COLO668 (cell line): ENCODE measurements around the gene IL1RAPL1.
"Not testable (repeated sequence)": the region's sequence is repeated elsewhere in the genome, so short reads cannot be mapped to it uniquely, and the experiment has no call there.

Experiments
- DNase-seq: peaks from one replicate; lab custom pipeline; 2025; ENCODE audit not compliant: unreplicated experiment; lab: John Stamatoyannopoulos, UW

IL1RAPL1 gene

DNA sequence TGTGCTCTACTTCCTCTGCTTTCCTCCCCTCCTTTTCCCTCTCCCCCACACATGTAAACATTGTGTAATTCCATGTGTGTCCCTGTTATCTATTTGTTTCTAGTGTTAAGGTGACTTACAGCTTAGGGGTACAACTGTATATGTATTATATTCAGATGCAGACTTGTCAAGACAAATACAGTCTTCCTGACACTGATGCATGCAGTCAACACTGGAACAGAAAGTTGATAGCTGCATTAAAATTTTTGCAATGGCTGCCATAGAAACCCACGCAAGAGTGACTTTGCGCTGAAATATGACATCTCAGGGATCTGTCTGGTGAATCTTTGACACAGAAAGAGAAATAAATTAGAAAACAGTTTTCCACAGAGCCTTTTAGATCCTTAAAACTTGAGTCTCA, 656.7 kb downstream of the IL1RAPL1 start:
- DNase-seq = no peak

DNA sequence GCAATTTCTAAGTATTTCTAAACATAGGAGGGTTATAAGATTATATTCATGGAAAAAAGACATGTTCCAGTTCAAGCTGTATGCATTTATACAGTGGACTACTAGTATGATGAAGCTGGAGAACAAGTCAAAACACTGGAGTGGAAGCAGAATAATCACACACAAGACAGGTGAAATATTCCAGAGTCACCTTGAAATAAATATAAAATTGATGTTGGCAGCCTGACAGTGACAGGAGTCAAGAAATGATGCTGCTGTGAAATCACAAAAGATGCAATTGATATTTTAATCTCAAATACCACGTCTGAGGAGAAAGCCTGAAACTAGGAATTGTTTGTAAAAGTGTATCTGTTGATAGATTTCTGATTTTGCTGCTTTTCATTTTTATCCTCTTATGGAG, 667.3 kb downstream of the IL1RAPL1 start:
- DNase-seq = no peak

DNA sequence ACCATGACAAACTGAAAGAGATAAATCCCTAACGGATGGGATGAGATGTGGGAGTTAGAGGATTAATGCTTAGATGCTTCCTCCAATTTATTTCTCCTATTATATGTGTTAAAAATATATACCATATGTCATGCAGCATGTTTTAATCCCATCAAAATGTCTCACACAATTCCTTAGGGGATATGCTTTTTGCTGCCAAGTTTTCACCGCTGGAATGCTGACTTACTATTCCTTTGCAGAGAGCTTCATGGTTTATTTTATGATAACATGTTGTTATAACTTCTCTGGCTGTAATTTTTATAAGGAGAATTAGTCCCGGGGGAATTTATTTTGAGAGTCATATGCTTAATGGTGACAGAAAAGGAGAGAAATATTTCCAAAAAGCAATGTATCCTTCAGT, 670.3 kb downstream of the IL1RAPL1 start:
- DNase-seq = no peak

DNA sequence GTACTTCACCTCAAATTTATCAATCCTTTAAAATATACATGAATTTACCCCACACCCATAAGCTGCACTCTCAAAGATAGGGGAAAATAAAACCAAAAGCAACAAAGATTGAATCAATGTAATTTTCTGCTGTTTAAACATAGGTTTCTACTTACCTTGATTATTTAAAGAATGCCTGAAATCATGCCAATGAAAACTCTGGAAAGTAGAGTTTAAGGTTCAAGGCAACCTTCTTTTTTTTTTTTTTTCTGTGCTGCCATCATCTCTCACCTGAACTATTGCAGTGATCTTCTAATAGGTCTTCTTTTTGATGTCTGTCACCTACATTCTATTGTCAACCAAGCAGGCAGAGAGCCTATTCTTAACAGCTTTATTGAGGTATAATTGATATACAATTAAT, 682.1 kb downstream of the IL1RAPL1 start:
- DNase-seq = no peak

DNA sequence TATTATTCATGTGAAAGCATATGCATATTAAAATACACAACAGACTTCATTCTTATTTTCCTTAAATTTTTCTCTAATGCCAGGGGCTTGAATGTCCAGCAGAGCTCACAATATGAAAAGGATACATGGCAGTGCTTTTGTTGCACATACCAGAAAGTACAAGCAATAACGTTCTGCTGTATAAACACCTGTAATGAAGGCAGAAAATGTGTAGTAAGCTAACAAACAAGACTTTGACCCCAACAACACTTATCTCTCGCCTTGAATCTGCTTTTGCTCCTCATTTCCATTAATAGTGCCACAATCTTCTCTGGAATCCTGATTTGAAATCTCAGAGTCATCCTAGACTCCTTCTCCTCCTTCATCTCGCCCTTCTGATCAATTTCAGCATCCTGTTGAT, 687.3 kb downstream of the IL1RAPL1 start:
- DNase-seq = no peak

DNA sequence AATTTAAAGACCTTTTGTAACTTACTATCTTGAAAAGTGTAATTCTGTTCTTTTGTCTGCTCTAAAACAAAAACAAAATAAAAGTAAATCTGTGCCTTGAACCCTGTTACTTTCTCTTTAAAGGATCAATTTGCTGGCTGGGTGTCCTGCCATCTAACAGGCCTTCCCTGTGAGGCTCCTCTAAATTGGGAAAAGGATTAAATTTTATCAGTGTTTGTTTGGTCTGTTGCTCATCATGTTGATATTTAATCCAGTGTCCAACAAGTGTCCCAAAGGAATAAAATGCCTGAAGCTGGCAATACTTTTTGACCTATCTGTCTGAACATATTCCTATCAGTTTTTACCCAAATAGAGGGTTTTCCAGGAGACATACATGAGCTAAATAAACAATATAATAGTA, 688.7 kb downstream of the IL1RAPL1 start:
- no peak for DNase-seq

DNA sequence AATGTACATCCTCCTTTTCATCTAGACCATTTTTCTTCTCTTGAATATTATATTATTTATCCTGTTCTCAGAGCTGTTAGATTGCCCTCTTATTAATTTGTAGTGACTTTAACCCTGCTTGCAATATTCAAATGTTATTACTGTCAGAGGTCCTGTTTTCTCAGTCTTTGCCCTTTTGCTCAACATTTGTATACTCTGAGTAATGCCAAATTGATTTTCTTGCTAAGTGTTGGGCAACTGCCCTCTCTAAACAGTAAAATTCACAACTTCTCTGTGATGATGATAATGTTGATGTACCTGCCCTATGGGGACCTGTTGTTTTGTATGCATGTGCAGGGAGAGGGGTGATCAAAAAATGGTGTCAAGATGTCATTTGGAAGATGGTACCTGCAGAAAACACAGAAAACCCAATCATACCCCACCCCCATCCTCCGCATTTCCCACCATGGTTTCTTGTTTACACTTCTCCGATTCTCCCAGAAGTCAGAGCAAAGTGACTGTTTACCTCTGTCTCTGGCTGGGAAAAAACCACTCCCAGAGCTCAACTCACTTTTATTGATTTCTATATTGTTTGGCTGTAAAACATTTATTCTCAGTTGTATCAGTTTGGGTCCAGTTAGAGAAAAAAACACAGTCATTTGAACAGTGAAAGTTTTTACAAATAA, 694.0 kb downstream of the IL1RAPL1 start:
- DNase-seq = no peak

DNA sequence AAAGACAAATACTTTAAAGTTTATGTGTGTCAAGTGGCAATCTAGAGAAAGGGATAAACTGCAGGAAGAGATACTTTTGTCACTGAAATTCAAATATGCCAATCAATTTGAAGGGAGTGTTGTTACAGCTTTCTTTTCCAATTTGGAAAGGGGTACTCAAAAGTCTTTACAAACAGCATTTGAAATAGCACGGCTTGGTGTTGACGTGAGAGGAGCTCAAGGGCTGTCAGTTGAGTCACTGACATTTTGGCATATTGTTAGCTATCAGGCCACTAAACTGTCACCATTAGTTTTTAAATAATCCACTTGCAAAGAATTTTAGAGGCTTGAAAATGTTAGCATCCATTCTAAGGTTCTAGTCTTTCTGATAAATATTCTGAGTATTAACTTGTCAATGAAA, 698.4 kb downstream of the IL1RAPL1 start:
- DNase-seq = no peak

DNA sequence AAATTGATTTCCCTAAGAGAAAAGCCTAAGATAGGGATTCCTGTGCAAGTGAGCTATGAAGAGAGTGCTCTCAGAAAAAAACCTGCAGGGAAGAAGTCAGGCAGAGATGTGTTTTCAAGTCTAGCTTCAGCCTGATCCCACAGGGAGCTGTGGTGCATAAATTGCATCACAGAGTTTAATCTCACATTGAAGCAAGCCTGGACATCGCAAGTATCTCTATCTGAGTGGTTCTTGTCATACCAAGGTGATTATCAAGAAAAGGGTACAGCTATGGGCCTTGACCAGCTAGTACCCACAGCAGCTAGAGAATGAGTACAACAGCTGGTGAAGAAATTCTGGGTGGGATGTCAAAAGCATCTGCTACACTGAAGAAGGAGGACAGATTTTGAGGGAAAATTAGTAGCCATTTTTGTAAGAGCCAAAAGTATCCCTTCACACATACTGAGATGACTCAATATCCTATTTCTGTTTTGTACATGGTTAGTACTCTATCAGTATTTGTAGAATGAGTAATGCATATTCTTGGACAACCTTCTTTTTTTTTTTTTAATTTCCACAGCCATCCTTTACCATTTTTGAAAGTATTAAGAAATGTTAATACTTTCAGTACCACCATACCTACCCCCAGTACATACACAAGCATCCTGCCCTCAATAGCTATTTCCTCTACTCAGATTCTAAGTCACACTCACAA, 708.9 kb downstream of the IL1RAPL1 start:
- no peak for DNase-seq

DNA sequence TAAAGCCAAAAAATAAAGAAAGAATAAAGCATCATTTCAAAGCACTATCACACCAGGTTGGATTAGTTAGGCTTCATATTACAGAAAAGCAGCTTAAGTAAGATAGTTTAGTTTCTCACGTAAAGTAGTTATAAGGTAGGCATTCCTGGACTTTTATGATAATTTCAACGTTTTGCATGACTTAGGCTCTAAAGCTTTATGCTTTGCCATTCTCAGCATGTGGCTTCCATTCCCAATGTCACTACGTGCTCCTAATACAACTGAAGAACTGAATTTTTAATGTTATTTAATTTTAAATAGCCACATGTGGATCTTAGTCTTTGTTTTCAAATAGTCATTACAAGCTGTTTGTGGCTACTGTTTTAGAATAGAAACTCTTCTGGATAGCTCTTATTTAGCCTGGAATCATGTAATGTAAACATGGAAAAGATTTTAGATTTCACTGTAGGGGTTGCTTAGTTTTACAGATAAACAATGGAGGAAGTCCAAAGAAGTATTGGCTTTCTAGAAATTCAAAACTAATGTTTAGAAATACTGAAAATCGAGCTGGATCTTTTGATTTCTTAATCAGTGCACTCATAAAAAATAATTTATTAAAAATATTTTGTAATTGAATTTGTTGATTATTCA, 710.0 kb downstream of the IL1RAPL1 start:
- no peak for DNase-seq

DNA sequence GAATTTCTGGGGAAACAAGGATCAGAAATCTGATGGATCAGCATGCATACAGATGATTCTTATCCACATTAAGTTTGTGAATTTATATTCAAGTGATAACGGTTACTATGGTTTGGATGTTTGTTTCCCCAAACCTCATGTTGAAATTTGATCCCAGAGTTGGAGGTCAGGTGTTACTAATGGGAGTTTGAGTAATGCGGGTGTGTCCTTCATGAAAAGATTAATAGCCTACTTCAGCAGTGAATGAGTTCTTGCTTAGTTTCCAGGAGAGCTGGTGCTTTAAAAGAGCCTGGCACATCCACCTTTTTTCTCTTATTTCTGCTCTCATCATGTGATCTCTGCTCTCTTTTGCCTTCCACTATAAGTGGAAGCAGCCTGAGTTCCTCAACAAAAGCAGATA, 712.4 kb downstream of the IL1RAPL1 start:
- no peak for DNase-seq

DNA sequence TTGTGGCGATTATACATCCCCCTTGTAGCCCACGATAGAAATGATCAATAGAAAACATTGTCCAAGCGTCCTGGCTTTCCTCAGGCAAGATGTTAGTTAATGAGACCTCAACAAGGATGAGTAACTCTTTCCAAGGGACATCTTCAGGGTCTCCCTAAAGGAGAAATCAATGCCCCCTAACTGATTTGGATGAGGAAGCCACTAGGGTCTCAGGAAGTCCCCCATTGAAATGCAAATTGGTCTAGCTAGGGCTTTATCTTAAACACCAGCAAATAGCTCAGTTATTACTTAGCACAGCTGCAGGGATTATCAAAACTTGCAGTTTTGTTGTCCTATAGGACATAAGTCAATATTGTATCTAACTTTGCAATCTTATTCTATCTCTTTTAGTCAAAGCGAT, 721.5 kb downstream of the IL1RAPL1 start:
- DNase-seq = no peak

DNA sequence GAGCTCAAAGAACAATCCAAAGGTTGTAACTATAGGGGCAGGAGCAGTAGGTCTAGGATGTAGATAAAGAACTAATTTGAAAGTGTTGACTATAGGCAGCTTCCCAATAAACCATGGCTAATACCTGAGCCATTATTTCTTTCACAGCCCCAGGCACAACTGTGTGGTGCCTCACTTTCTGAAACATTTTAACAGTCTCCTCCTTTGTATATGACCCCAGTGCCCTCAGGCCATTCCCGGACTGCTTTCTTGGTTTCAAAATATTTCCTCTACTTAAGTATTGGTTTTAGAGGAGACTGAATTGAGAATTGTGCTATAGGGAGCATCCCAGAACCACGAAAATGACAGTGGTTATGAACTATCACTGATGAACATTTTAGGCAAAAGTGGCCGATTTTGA, 728.7 kb downstream of the IL1RAPL1 start:
- DNase-seq = no peak

DNA sequence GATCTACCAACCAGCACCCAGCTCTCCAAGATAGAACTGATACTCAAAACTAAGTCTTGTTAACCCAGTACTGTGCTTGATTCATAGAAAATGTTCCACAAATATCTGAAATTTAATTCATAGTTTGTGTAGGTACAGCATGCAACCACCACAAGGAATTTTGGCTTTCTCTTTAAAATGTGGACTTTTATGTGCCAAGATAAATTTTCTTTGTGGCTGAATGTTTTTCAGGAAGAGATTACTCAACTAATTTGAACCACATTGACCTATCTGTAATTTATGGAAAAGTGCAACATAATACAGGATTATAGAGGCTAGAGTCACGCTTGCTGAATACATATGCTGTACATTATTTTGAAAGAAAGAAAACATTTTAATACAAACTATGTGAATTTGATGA, 730.8 kb downstream of the IL1RAPL1 start:
- no peak for DNase-seq

DNA sequence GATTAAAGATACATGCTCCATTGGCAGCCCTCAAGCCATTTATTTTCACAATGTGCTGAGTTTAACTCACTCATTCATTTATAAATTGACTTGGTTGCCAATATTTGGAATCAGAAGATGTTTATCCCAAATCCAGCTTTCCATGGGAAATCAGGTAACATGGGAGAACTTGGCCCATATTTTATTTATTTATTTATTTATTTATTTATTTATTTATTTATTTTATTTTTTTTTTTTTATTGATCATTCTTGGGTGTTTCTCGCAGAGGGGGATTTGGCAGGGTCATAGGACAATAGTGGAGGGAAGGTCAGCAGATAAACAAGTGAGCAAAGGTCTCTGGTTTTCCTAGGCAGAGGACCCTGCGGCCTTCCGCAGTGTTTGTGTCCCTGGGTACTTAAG, 745.2 kb downstream of the IL1RAPL1 start:
- DNase-seq = not testable (repeated sequence)

DNA sequence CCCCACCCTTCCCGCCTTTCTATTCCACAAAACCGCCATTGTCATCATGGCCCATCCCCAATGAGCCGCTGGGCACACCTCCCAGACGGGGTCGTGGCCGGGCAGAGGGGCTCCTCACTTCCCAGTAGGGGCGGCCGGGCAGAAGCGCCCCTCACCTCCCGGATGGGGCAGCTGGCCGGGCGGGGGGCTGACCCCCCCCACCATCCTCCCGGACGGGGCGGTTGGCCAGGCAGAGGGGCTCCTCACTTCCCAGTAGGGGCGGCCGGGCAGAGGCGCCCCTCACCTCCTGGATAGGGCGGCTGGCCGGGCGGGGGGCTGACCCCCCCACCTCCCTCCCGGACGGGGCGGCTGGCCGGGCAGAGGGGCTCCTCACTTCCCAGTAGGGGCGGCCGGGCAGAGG, 745.8 kb downstream of the IL1RAPL1 start:
- not testable (repeated sequence) for DNase-seq

DNA sequence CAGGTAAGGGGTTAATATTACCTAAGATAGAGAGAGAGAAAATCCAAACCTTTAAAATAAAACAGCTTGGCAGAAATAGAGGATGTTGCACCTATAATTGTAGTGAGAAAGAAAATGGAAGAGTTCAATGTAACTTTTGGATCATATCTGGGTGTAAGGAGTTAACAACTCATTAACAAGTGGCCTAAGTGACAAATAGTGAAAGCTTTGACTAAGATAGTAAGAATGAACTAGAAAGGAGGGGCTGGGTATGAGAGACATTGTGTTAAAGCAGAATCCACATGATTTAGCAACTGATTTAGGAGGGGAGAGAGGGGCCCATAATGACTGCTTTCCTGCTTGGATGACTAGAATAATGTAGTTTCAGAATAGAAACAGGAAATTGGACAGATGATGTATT, 761.0 kb downstream of the IL1RAPL1 start:
- no peak for DNase-seq

DNA sequence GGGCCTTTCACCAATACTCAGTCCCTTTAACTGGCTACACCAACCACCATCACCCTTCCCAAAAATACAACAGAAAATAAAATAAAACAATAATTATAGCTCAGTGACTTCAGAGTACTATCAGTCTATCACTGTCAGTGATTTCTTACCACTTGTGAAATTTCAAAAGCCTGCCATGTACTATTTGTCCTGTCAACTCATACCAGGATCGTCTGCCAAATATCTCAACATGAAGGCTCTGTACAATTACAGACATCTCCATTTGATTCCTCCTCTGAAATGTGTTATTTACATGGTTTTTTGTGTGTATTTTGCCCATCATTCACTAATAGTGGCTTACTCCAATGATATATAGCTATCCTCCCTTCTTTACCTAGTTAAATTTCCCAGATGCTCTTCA, 772.0 kb downstream of the IL1RAPL1 start:
- no peak for DNase-seq

DNA sequence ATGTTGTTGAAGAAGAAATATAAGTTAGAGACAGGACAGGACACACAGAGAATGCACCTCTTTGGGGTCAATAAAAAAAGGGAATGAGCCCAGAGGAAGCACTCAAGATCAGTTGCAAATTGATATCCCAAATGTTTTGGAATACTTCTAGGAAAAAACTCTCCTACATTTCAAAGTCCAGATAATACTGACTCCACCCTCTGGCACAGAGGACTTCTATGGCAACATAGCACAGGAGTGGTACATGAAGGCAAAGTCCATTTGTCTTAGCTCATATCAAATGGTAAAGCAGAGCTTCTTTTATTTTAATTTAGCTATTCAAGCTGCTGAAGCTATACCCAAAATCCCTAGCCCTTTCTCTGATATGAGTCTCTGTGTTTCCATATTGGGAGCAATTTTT, 787.5 kb downstream of the IL1RAPL1 start:
- DNase-seq = not testable (repeated sequence)

DNA sequence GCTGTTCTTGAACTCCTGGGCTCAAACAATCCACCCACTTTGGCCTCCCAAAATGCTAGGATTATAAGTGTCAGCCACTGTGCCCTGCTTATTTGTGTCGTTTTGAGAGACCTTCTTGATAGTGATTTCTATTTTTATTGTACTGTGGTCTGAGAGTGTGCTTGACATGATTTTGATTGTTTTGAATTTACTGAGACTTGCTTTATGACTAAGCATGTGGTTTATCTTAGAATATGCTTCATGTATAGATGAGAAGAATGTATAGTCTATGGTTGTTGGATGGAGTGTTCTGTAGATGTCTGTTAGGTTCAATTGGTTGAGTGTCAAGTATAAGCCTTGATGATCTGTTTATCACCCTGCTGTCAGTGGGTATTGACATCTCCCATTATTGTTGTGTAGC, 789.3 kb downstream of the IL1RAPL1 start:
- DNase-seq = no peak

DNA sequence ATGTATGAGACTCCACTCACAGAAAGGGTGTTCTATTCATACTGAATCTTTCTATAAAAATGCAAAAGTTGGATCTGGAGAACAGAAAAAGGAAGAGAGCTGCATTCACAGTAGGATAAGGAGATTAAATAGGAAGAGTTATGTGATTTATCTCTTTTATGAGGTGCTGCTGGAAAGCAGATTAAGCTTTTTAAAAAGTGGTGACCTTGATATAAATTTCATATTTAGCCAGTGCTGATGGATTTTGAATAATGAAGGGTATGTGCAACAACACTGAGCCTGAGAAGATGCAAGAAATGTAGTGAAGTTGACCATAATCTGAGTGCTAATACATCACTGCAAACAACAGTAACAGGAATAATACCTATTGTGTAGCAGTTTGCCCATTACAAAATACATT, 795.6 kb downstream of the IL1RAPL1 start:
- DNase-seq = no peak

DNA sequence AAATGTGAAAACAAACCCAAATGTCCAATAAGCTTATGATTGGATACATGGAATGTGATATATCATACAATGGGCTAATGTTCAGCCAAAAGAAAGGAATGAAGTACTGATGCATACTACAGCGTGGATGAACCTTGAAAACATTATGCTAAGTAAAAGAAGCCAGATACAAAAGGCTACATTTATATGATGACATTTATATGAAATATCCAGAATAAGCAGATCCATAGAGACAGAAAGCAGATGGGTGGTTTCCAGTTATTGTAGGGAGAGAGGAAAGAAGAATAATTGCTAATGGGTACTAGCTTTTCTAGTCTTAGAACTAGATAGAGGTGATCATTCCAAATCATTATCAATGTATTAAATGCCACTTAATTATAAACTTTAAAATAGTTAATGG, 801.3 kb downstream of the IL1RAPL1 start:
- no peak for DNase-seq

DNA sequence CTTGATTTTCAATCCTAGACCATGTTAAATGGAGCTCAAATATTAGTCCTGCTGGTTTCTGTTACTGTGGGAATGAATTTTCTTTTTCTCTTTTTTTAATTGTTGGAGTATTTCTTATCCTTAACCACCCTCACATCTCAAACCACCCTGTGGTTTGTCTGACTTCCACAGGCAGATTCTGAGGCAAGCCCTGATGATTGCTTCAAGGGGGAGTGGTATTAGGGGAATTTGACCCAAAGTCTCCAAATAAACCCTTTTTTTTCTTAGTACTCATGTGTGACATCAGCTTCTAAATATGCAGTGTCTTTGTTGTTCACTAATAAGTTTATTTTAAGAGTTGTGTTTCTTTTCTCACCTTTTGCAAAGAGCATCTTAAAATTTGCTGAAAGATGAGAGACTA, 810.3 kb downstream of the IL1RAPL1 start:
- DNase-seq = no peak
